ENCODE measurements around the gene NUFIP1.

DNA sequence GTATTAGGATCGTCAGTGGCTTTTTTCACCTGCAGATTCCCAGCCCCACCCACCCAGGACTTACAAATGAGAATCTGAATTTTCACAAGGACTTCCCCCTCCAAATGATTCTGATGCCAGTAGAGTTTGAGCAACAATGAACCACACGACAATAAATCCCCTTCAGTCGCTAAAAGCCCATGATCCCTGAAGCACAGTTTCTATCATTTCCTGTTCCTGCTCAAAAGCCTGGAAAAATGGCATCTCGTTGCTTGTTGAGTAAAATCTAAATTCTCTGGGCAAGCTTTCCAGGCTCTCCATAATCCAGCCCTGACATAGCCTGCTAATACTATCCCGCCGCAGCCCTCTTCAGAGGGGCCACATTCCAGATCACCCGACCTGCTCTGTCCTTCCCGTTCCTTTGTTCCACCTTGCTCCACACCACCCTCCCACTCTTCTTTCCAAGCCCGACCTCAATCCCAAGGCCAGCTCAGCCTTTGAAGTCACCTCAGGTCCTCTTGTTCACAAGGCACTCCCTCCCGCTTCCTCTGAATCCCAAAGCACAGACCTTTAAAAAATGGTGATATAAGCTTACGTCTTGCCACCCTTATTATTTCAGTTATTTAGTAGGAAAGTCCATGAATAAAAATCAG is 67.9 kb downstream of the NUFIP1 start:
- no peak for TF ChIP-seq POLR2AphosphoS5 (IDR thresholded peaks at IDR 0.05; ENCODE audit: low read depth, low read length)
- TF ChIP-seq, protein P1, sequence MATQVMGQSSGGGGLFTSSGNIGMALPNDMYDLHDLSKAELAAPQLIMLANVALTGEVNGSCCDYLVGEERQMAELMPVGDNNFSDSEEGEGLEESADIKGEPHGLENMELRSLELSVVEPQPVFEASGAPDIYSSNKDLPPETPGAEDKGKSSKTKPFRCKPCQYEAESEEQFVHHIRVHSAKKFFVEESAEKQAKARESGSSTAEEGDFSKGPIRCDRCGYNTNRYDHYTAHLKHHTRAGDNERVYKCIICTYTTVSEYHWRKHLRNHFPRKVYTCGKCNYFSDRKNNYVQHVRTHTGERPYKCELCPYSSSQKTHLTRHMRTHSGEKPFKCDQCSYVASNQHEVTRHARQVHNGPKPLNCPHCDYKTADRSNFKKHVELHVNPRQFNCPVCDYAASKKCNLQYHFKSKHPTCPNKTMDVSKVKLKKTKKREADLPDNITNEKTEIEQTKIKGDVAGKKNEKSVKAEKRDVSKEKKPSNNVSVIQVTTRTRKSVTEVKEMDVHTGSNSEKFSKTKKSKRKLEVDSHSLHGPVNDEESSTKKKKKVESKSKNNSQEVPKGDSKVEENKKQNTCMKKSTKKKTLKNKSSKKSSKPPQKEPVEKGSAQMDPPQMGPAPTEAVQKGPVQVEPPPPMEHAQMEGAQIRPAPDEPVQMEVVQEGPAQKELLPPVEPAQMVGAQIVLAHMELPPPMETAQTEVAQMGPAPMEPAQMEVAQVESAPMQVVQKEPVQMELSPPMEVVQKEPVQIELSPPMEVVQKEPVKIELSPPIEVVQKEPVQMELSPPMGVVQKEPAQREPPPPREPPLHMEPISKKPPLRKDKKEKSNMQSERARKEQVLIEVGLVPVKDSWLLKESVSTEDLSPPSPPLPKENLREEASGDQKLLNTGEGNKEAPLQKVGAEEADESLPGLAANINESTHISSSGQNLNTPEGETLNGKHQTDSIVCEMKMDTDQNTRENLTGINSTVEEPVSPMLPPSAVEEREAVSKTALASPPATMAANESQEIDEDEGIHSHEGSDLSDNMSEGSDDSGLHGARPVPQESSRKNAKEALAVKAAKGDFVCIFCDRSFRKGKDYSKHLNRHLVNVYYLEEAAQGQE (IDR thresholded peaks at IDR 0.05; ENCODE audit: insufficient read depth in 1 of 2, low read depth in 2 of 2, low read length in 2 of 2), result no peak

All from PFSK-1 (cell line).